ENCODE data around the gene CCDC102B.
"Not testable (repeated sequence)": the region's sequence is repeated elsewhere in the genome, so short reads cannot be mapped to it uniquely, and the experiment has no call there.

CCDC102B gene

DNA sequence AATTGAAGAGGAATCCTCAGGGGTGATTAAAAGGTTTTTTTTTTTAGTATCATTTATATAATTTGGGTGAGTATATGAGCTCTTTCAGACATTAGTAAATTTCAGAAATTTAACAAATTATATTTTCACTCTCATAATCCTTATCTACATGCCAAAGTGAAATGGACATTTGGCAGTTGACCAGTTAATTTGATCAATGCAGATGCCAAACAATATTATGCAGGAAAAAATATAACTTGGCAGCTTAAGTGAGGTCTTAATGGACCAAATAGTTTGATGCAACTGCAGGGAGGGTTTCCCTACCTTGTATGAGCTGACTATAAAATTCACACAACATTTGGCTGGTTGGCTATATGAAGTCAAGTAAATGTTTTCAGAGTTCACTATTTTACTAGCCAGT is 185.2 kb downstream of the CCDC102B start:
- no peak for DNase-seq (ENCODE audit: low spot score)

DNA sequence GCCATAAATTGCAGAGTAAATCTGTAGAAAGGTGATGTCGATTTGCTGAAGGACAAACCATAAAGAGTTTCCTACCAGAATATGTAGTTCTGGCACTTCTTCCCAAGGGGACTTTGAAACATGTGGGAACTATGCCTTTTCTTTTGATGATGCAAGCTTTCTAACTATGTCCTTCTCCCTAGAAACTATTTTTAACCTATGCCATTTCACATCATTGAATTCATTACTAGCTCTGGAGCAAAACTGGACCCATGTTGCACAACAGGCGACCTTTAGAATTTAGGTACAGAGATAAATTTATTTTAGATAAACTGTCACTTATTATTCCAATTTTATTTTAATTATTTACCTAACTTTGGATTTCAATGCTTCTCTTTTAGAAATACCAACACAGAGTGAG is 186.5 kb downstream of the CCDC102B start:
- no peak for DNase-seq (ENCODE audit: low spot score)

DNA sequence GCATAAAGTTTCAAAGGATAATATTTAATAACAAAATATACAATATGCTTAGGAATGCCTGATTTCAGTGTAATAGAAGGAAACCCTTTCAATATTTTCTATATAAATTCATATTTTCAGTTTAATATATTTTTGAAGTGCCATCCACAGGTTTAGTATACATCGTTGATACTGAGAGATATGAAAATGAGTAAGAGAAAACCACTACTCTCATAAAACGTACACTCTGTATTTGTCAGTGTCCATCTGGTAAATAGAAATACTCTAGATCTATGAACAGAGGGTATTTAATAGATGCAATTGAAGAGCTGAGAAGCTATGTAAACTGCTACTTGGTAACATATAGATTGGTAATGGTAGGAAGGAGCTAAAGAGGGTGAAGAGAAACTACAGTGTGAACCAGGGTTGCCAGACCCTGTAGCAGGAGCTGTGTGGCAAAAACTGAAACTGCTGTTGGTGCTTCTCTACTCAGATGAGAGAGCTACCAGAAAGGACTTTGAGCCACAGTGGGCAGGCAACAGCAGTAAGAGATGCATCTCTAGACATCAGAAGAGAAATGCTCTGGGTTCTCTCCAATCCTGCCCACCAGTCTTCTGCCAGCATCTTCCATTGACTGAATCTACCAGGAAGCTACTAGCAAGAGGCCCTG is 187.4 kb downstream of the CCDC102B start:
- DNase-seq (ENCODE audit: low spot score), result no peak

DNA sequence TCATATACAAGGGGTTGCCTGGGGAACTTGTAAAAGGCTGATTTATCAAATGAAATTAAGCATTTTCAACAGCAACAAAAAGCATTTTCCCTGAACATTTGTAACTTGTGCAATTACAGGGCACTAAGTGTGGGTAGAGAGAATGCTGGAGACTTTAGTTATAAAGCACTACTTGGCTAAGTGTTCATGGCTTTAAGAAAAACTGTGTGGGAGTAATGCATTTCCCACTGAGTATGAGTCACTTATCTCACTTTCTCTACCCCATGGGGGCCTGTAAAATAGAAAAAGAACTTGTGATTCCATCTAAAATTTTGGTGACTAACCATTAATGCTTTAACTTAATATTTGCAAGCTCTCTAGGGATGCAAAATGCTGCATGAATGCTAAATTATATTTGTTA is 193.4 kb downstream of the CCDC102B start:
- DNase-seq (ENCODE audit: low spot score), result no peak

DNA sequence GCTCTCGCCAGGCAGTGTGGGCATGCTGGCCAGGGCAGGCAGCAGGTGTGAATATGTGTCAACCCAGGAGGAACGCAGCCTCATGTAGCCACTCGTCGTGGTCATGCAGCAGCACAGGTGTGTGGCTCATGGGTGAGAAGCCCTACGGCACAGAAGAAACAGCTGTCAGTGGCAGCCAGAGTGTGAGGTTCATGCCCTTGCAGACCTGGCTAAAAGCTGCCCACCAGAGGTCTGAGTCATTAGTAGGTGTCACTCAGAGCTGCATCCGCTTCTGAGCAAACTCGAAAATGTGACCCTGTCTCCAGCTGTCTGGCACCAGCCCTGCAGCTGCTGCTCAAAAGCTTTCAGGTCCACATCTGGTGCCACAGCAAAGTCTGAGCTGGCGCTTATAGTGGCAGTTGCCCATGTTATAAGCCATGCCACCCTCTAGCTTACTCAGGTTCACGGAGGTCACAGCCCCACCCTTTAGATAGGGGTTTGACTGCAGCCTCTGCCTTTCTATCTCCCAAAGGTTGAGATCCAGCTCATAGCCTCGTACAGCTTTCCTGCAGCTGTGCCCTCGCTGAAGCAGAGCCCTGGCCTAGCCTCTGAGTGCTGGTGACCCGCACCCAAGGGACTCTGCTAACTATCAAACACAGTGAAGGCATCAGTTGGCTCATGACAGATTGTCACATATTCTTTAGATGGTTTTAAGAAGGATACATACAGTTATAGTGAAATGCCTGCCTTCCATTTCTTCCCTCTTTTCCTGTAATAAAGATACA is 195.0 kb downstream of the CCDC102B start:
- no peak for DNase-seq (ENCODE audit: low spot score)

DNA sequence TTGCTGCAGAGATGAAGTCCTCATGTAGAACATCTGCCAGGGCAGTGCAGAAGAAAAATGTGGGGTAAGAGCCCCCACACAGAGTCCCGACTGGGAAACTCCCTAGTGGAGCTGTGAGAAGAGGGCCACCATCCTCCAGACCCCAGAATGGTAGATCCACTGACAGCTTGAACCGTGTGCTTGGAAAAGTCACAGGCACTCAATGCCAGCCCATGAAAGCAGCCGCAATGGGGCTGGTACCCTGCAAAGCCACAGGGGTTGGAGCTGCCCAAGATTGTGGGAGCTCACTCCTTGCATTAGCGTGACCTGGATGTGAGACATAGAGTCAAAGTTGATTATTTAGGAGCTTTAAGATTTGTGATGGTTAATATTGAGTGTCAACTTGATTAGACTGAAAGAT is 197.8 kb downstream of the CCDC102B start:
- no peak for DNase-seq (ENCODE audit: low spot score)

DNA sequence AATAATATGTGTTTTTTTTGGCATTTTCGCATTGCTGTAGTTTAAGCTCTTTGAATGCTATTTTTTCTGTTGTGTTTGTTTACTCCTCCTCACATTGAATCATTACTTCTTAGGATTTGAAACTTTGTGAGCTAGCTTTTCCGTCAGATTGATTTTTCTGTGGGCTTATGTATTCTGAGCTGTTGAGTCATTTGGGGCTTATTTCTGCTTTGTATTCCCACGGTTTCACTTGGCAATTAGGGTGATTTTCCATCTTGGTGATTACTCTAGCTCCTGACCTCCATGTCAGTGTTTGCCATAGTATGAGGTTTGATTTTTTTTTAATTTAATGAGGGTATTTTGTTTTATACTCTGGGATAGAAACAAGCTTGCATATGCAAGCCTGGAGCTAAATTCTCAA is 200.0 kb downstream of the CCDC102B start:
- no peak for DNase-seq (ENCODE audit: low spot score)

DNA sequence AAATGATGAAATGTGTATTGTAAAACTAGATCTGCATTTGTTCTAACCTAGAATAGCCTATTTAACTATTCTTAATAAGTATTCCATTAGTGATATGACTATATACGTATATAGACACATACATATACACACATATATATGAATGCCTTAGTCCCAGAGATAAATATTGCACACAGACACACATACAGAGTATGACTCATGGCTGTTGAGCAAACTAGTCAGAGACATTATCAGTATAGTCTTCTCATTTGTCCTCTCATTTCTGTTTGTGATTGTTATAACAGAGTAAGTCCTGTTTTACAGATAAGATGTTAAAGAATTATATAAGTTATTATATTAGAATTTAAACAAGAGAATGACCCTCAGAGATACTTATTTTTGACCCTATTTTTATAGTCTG is 202.5 kb downstream of the CCDC102B start:
- no peak for DNase-seq (ENCODE audit: low spot score)

DNA sequence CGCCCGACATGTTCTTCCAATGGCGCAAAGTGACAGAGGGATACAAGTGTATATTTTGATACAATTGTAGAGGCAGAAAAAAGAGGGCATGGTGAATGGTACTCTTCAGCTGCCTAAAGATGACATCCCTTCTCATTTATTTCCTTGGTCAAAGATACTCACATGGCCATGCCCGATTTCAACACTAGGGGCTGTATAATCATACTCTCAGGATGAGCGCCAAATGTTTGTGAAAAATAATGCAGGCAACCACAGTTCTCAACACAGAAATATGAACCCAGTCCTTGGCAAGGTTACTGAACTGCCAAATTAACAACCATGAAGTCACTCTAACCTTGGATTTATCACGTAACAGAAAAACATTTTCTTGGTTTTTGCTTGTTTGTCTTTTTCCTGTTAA is 204.4 kb downstream of the CCDC102B start:
- no peak for DNase-seq (ENCODE audit: low spot score)

DNA sequence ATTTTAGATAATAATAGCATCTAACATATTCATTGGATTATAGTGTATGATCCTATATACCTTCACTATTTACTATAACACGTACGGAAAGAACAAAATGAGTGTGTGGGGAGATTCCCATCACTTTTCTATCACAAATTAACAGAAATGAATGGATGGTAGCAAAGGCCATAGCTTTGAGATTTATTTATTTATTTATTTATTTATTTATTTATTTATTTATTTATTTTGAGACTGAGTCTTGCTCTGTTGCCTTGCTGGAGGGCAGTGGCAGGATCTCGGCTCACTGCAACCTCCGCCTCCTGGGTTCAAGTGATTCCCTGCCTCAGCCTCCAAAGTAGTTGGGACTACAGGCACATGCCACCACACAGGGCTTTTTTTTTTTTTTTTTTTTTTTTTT is 208.3 kb downstream of the CCDC102B start:
- not testable (repeated sequence) for DNase-seq (ENCODE audit: low spot score)

DNA sequence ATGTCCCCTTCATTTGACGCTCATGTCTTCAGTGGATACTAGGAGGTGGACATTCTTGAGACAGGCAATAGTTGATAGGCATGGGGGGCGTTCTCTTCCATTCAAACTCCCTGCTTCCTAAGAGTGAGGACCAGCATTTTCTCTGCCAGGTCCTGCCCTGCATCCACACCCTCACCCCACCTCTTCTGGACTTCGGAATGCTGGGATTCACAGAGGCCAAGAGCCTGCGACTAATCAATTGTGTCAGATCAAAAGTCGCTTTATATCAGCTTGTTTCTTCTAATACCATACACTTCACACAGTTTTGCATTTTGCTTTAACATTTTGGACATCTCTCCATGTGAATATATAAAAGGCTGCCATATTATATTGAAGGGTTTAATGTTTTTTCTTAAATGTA is 210.7 kb downstream of the CCDC102B start:
- no peak for DNase-seq (ENCODE audit: low spot score)

DNA sequence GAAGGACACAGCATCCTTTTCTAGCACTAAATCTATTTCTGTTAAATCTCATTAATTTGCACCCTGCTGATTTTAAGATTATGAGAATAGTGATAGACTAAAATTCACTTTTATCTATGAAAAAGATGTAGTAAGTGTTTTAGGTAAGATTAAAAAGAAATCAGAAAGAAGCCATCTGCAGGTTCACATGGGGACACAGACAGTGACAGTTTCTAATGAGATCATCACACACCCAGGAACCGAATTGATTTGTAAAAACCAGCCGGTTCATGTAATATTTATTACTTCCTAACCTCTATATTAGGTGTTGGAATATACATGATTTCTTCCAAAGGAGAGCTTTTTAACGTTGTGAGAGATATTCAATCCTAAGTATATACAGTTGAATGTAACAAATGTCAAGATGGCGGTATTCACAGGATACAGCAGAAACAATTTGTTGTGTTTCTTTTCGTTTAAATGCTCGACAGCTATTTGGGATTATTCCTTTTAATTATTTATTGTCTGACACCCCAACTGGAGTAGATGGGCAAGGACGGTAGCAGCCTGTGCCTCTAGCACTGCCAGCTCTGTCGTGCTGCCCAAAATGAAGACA is 223.4 kb downstream of the CCDC102B start:
- DNase-seq (ENCODE audit: low spot score), result no peak

DNA sequence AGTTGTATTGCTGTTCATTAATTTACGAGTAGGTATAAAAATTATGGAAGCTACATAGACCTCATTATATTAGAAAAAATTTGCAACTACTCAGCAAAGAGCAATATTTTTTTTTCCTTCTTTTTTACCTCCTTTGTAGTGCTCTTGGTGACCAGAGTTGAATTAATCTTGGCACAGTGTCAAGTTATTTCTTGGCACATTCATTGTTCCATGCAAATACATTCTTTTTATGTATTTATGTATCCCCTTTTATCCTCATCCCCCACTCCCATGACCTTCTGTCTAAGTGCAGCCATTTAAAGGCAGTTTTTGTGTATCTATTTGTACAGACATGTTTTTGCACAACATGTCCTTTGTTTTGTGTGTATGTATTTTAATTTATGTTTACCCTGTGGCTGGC is 224.5 kb downstream of the CCDC102B start:
- no peak for DNase-seq (ENCODE audit: low spot score)

DNA sequence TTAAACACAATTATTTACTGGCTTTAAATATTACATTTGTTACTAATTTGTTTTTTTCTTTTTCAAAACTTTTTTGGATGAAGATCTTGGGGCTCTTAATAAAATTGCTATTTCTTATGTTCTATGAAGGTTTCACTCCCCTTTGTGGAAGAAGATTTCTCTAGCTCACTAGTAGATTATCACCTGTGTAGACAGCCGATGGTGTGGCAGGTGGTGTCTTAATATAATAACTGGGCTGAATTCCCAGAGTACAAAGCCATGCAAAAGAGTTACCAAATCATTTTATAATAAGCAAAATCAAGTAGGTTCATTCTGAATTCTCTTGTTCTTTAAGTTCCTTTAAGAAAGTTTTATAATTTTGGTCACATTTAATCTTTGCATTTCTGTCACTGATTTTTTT is 233.7 kb downstream of the CCDC102B start:
- DNase-seq (ENCODE audit: low spot score), result no peak

DNA sequence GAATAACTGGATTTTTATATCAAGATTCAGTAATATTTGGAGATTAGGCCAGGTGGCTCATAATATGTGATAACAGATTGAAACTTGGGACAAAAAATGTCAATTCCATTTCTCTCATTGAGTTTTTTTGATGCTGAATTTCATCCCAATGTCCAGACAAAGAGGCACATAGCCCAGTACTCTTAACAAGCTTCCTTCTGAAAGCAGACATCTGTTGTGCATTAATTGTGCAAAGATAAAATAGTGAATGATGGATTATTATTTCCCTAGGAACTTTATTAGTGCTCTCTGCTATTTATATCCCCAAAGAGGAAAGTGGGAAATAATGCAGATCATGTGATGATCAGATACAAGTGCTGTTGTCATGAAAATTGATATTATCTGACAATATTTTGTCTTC is 234.1 kb downstream of the CCDC102B start:
- no peak for DNase-seq (ENCODE audit: low spot score)

DNA sequence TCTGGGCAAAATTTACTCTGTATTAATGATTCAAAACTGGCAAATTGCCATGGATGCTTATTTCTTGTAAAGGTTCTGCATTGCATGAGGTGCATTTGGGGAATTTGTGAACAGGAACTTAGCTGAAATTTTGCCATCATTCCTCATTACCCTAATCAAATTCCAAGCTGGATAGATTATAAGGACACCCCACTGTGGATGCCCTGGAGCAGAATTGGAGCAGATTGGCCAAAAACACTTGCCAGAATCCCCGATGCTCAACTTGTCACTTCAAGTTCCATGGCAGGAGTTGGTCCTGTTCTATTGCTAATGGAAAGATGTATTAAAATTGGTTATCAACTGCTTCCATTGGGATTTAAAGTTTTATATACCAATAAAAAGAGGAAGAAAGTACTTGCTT is 237.9 kb downstream of the CCDC102B start:
- no peak for DNase-seq (ENCODE audit: low spot score)

DNA sequence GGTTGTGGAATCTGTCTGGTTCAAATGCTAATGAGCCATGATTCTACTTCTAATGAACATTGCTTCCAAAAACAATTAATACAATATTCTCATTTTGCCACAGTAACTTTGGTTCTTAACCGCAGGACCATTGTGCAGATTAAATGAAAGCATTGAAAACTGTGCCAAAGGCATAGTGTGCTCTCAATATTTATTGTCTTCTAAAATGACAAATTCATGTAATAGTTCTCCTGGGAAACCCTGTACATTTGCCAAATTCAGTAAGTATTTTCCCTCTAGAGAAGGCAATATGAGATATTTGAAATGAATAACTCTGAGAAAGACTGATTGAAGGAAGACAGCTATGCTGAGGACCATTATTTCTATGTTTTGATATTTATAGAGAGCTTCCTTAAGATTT is 246.3 kb downstream of the CCDC102B start:
- DNase-seq (ENCODE audit: low spot score), result no peak

DNA sequence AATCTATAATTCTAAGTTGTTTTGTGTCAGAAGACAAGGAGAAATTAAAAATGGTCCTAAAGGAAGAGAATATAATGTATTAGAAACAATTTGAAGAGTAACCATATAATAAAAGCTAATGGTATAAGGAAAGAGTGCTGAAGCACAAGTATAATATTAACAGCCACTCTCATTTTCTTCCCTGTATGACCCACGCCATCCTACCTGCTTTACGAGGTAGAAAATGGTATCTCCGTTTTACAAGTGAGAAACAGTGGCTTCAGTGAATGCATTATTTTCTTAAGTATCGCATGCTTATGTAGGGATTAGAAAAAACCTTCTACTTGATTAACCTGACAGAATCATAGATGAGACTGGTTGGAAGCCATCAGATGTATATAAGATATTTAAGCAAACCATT is 266.2 kb downstream of the CCDC102B start:
- no peak for DNase-seq (ENCODE audit: low spot score)

DNA sequence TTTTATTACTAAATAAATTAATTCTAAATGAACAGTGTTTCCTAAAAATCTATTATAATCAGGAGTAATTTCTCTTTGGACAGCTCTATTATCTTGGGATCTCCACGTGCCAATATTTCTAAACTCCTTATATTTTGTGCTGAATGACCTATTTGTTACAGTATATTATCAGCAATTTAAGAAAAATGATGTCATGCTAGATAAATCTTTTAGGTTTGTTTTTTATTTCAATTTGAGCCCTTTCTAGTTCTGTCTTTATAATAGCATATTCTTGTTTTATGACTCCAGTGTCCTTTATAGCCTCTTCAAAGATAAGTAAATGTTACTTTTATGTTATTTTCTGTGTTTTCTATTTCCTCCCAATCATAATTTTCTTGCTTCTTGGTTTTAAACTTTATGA is 269.2 kb downstream of the CCDC102B start:
- DNase-seq (ENCODE audit: low spot score), result no peak

DNA sequence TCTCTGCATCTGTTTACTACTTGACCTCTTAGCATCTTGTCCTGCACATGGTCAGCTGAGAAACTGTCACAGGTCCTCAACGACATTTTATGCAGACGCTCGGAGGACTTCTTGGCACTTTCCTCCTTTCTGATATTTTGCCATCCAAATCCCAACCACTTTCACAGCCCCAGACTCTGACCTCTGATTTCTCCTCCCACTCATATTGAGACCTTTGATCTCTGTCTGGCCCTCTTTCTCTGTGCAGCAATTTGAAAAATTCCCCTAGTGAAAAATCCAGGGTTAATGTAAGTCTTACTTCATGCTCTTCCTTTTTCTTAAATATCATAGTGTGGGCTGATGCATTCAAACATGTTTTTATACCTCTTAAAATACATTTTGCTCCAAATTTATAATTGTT is 273.8 kb downstream of the CCDC102B start:
- no peak for DNase-seq (ENCODE audit: low spot score)

DNA sequence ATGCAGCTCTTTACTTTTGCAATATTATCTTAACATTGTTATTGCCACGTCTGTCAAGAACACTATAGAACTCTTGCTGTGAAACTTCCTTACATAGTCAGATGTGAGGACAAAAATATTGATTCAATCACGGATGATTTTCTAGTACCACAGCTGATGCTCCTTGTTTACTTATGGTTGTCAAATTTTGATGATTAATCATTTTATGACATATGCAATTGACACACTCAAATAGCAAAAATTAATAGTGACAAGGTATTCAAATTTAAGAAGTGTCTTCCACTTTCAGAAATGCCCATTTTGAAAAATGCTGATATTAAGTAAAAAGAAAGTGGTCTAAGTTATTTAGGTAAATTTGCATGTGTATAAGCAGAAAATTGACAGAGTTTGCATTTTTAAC is 284.0 kb downstream of the CCDC102B start:
- DNase-seq (ENCODE audit: low spot score), result no peak

DNA sequence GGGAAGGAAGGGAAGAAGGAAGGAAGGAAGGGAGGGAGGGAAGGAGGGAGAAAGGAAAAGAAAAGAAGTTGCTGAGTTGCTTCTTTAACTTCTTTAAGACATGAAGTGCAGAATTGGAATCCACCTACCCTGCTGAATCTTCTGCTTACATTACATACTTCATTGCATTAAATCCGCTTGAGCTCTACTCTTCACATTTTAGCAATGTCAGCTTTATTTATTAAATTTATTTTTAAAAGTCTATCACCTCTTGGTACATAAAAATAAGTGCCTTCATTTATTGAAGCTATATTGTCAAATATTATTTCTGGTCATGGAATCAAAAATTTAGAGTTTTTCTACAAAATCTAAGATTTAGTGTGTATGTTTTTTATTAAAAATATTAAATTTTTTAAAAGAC is 284.6 kb downstream of the CCDC102B start:
- no peak for DNase-seq (ENCODE audit: low spot score)

DNA sequence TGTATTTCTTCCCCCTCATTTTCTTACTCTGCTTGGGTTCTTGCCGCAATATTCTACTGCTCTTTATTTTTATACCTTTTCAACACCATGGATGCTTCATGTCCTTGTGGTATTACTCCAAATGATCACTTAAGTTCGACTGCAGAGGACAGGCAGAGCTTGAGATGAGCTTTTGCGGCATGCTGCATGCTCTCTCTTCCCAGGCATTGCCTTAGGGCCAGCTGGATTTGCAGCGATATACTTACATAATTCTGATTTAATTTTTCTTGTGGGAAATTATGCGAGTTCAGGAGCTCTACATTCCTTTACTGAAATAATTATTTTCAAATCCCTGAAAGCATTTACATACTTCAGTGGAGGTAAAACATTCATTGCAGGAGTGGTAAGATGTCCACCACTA is 288.1 kb downstream of the CCDC102B start:
- DNase-seq (ENCODE audit: low spot score), result no peak

DNA sequence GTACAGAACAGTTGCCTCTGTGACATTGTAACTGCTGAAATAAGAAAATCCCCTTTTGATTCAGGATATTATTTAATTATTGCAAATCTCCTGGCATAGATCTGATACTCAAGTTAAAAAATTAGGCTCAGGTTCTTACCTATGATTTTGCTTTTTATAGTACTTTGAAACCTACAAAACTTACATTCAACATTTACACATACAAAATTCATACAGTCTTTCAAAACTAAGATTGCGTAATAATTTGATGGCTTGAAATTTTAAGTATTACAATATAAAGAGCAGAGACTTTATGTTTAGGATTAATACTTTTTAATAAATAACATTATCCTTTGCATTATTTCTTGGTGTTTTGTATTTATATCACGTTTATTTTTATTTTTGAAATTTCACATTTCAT is 291.1 kb downstream of the CCDC102B start:
- DNase-seq (ENCODE audit: low spot score), result no peak
